Fibroblast of pulmonary artery (primary cell): ENCODE data around the gene AQP3.
"Not testable (repeated sequence)": the region's sequence is repeated elsewhere in the genome, so short reads cannot be mapped to it uniquely, and the experiment has no call there.

Source experiments
- DNase-seq: peaks from one replicate; pipeline ENCODE4 v3.0.0-alpha.2; 2010; ENCODE audit warnings: low read depth
- H3K4me3 ChIP-seq: replicated peaks from 2 replicates; pipeline ENCODE4 v1.5.1; 2011; ENCODE audit warnings: low read depth, mild to moderate bottlenecking, control low read depth, low read length, moderate library complexity
- CTCF ChIP-seq: IDR thresholded peaks from 2 replicates; pipeline ENCODE4 v1.5.1; 2011; ENCODE audit warnings: mild to moderate bottlenecking, control low read depth, low read length, inconsistent platforms; ENCODE audit errors: missing control alignments

AQP3 gene

GRCh38 chr9:33425128-33425533 is 22.3 kb downstream of the AQP3 start:
- no peak for TF ChIP-seq CTCF
- DNase-seq: no peak
- no peak overlapping the region for H3K4me3 ChIP-seq

- H3K4me3 ChIP-seq, DNase-seq: not testable (repeated sequence)
Observed at GRCh38 chr9:33424492-33424891, 22.9 kb downstream of the AQP3 start.

GRCh38 chr9:33424043-33424442 is 23.4 kb downstream of the AQP3 start:
- not testable (repeated sequence) for DNase-seq, H3K4me3 ChIP-seq

GRCh38 chr9:33419708-33420303 is 27.6 kb downstream of the AQP3 start:
- no peak for TF ChIP-seq CTCF
- DNase-seq: no peak
- no peak overlapping the region for H3K4me3 ChIP-seq

- H3K4me3 ChIP-seq: no peak overlapping the region
- no peak for TF ChIP-seq CTCF
- no peak for DNase-seq
Observed at GRCh38 chr9:33418090-33418489, 29.3 kb downstream of the AQP3 start.

- H3K4me3 ChIP-seq: no peak overlapping the region
- no peak for TF ChIP-seq CTCF
- DNase-seq: no peak
Observed at GRCh38 chr9:33416996-33417395, 30.4 kb downstream of the AQP3 start.

- H3K4me3 ChIP-seq: no peak overlapping the region
Observed at GRCh38 chr9:33415501-33416038, 31.8 kb downstream of the AQP3 start.

More at GRCh38 chr9:33415501-33416038, 31.8 kb downstream of the AQP3 start:
- peak; percentile 83 for TF ChIP-seq CTCF
- peak; percentile 46 for DNase-seq
